Measurements from ENCODE around the gene TAS1R1. TPM values are rescaled to one million over a fixed set of nuclear protein-coding genes. Genes with fewer than 3 reads are reported as not detected.

Gene TAS1R1
- polyA plus RNA-seq, 2 of the 4 experiments (the other 2 are of a cell fraction) = not detected

DNA sequence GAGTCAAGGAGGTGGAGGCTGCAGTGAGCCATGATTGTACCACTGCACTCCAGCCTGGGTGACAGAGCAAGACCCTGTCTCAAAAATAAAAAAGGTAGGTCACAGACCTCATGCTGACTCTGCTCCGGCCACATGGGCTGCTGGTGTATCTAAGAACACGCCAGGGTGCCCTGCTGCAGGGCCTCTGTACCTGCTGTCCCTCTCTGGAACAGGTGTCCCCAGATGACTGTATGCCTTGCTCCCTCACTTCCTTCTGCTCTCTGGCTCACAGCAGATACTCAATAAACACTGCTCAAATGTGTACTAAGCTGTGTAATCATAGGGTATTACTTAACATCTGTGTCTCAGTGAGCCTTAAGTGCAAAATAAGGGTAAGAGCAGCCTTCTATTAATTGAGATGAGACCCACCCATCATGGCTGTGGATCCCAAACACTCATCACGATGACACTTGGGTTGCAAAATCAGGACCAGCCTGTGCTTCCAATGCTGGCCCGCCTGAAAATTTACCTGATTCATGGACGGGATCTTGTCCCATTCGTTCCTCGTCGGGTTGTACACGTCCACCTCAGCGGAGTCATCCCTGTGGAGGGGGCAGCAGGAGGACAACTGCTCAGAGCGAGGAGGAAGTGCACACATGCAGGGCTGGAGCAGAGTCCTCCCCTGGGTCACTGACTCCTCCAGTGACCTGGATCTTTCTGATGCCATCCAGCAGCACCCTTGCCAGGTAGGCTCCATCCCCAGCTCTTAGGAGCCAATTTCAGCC lies 40.1 kb downstream of the TAS1R1 start:
- TF ChIP-seq ZFP36 (IDR thresholded peaks at IDR 0.05; ENCODE audit: borderline replicate concordance, partially characterized antibody) (no peak), EHF (CRISPR knock-in tag; IDR thresholded peaks at IDR 0.05) (no peak), SREBF2 (IDR thresholded peaks at IDR 0.05) (no peak), CHD2 (IDR thresholded peaks at IDR 0.05; ENCODE audit: low read length, partially characterized antibody) (no peak), BHLHE40 (IDR thresholded peaks at IDR 0.05; ENCODE audit: low read depth, low read length) (no peak), SMC3 (IDR thresholded peaks at IDR 0.05) (no peak), ZSCAN20 (CRISPR knock-in tag; IDR thresholded peaks at IDR 0.05) (no peak), CBX8 (IDR thresholded peaks at IDR 0.05) (no peak), POLR2AphosphoS2 (conservative IDR thresholded peaks at IDR 0.05; ENCODE audit: low read length) (no peak), EHMT2 (IDR thresholded peaks at IDR 0.05; ENCODE audit: low read depth) (no peak), CHD4 (IDR thresholded peaks at IDR 0.05; ENCODE audit: borderline replicate concordance) (no peak), ZC3H11A (IDR thresholded peaks at IDR 0.05) (no peak), ZNF302 (CRISPR knock-in tag; IDR thresholded peaks at IDR 0.05) (no peak), FOSL2 (IDR thresholded peaks at IDR 0.05) (no peak), FOSL2 (CRISPR knock-in tag; IDR thresholded peaks at IDR 0.05) (no peak), HOXB13 (CRISPR knock-in tag; IDR thresholded peaks at IDR 0.05; ENCODE audit: low read depth) (no peak), HEYL (CRISPR knock-in tag; IDR thresholded peaks at IDR 0.05) (no peak)
- TF ChIP-seq, protein P1, sequence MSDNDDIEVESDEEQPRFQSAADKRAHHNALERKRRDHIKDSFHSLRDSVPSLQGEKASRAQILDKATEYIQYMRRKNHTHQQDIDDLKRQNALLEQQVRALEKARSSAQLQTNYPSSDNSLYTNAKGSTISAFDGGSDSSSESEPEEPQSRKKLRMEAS (IDR thresholded peaks at IDR 0.05) = no peak
- TF ChIP-seq, protein P2, sequence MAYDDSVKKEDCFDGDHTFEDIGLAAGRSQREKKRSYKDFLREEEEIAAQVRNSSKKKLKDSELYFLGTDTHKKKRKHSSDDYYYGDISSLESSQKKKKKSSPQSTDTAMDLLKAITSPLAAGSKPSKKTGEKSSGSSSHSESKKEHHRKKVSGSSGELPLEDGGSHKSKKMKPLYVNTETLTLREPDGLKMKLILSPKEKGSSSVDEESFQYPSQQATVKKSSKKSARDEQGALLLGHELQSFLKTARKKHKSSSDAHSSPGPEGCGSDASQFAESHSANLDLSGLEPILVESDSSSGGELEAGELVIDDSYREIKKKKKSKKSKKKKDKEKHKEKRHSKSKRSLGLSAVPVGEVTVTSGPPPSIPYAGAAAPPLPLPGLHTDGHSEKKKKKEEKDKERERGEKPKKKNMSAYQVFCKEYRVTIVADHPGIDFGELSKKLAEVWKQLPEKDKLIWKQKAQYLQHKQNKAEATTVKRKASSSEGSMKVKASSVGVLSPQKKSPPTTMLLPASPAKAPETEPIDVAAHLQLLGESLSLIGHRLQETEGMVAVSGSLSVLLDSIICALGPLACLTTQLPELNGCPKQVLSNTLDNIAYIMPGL (CRISPR knock-in tag; IDR thresholded peaks at IDR 0.05; ENCODE audit: borderline replicate concordance) = no peak
- TF ChIP-seq, protein P3, sequence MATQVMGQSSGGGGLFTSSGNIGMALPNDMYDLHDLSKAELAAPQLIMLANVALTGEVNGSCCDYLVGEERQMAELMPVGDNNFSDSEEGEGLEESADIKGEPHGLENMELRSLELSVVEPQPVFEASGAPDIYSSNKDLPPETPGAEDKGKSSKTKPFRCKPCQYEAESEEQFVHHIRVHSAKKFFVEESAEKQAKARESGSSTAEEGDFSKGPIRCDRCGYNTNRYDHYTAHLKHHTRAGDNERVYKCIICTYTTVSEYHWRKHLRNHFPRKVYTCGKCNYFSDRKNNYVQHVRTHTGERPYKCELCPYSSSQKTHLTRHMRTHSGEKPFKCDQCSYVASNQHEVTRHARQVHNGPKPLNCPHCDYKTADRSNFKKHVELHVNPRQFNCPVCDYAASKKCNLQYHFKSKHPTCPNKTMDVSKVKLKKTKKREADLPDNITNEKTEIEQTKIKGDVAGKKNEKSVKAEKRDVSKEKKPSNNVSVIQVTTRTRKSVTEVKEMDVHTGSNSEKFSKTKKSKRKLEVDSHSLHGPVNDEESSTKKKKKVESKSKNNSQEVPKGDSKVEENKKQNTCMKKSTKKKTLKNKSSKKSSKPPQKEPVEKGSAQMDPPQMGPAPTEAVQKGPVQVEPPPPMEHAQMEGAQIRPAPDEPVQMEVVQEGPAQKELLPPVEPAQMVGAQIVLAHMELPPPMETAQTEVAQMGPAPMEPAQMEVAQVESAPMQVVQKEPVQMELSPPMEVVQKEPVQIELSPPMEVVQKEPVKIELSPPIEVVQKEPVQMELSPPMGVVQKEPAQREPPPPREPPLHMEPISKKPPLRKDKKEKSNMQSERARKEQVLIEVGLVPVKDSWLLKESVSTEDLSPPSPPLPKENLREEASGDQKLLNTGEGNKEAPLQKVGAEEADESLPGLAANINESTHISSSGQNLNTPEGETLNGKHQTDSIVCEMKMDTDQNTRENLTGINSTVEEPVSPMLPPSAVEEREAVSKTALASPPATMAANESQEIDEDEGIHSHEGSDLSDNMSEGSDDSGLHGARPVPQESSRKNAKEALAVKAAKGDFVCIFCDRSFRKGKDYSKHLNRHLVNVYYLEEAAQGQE (IDR thresholded peaks at IDR 0.05) = no peak
- TF ChIP-seq, protein P4, sequence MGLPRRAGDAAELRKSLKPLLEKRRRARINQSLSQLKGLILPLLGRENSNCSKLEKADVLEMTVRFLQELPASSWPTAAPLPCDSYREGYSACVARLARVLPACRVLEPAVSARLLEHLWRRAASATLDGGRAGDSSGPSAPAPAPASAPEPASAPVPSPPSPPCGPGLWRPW (IDR thresholded peaks at IDR 0.05) = no peak
- DNase-seq (ENCODE audit: low read depth in 1 of 2, low spot score in 1 of 2) = no peak
- H3K9me3 ChIP-seq = no peaks in the 10 kb centered on the region
- H3K4me2 ChIP-seq = no peak overlapping the region
- POLR2A ChIA-PET = no interaction called here
- 94% methylated on average over 11 of the region's 11 CpGs for WGBS (ENCODE audit: missing lambda C conversion rate)
- ATAC-seq = no peak
- CTCF ChIA-PET = interaction anchor here (1.2 to 1.7 kb wide), 2 partner anchors 11 to 41 kb away, joined by 3 to 4 read pairs; partner anchors contain the start of gene NOL9
- no peak for FAIRE-seq
- H3K27ac ChIP-seq = no peak overlapping the region
- H3K4me1 ChIP-seq = peaks cover 8% of the 10 kb centered on the region; the same call in 2 of the 3 replicates
- no peak overlapping the region for H3K4me3 ChIP-seq

DNA sequence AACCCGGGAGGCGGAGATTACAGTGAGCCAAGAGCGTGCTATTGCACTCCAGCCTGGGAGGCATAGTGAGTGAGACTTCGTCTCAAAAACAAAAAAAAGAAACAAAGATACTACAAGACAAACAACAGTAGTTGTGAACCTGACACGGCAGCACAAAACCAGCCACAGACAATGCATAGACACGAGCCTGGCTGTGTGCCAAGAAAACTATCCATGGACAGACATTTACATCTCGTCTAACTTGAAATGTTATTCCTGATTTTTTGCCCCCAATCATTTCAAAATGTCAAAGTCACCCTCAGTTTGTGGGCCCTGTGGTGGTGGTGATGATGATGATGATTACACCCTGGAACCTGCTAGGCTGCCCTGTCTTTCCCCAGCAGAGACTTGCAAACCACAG lies 41.2 kb downstream of the TAS1R1 start:
- no peak overlapping the region for H3K27ac ChIP-seq
- no peak for FAIRE-seq
- CTCF ChIA-PET = interaction anchor here (1.7 kb wide), 2 partner anchors 12 to 42 kb away, joined by 4 read pairs; partner anchors contain the start of genes NOL9 and TAS1R1
- TF ChIP-seq MAFK (IDR thresholded peaks at IDR 0.05; ENCODE audit: partially characterized antibody) = no peak
- TF ChIP-seq RCOR1 (IDR thresholded peaks at IDR 0.05; ENCODE audit: low read depth, low read length) = no peak
- no peak for TF ChIP-seq ESRRA (IDR thresholded peaks at IDR 0.05; ENCODE audit: borderline replicate concordance, low read length)
- TF ChIP-seq POLR2A (IDR thresholded peaks at IDR 0.05; ENCODE audit: low read length) = no peak
- no peak for TF ChIP-seq GATA3 (IDR thresholded peaks at IDR 0.05; ENCODE audit: borderline replicate concordance)
- TF ChIP-seq ZNF302 (CRISPR knock-in tag; IDR thresholded peaks at IDR 0.05) = no peak
- TF ChIP-seq JUN (IDR thresholded peaks at IDR 0.05) = no peak
- TF ChIP-seq FOXS1 (CRISPR knock-in tag; IDR thresholded peaks at IDR 0.05) = no peak
- TF ChIP-seq, protein P5, sequence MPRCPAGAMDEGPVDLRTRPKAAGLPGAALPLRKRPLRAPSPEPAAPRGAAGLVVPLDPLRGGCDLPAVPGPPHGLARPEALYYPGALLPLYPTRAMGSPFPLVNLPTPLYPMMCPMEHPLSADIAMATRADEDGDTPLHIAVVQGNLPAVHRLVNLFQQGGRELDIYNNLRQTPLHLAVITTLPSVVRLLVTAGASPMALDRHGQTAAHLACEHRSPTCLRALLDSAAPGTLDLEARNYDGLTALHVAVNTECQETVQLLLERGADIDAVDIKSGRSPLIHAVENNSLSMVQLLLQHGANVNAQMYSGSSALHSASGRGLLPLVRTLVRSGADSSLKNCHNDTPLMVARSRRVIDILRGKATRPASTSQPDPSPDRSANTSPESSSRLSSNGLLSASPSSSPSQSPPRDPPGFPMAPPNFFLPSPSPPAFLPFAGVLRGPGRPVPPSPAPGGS (IDR thresholded peaks at IDR 0.05) = no peak
- TF ChIP-seq TP53 (CRISPR knock-in tag; IDR thresholded peaks at IDR 0.05) = no peak
- TF ChIP-seq KDM5A (IDR thresholded peaks at IDR 0.05) = no peak
- TF ChIP-seq ZFP36 (IDR thresholded peaks at IDR 0.05; ENCODE audit: borderline replicate concordance, partially characterized antibody) = no peak
- TF ChIP-seq, protein P6, sequence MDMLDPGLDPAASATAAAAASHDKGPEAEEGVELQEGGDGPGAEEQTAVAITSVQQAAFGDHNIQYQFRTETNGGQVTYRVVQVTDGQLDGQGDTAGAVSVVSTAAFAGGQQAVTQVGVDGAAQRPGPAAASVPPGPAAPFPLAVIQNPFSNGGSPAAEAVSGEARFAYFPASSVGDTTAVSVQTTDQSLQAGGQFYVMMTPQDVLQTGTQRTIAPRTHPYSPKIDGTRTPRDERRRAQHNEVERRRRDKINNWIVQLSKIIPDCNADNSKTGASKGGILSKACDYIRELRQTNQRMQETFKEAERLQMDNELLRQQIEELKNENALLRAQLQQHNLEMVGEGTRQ (IDR thresholded peaks at IDR 0.05) = no peak
- no peak for TF ChIP-seq HOXB5 (CRISPR knock-in tag; IDR thresholded peaks at IDR 0.05)

More for the DNA sequence above, 41.2 kb downstream of the TAS1R1 start:
- POLR2A ChIA-PET = no interaction called here
- ATAC-seq (no peak), DNase-seq (ENCODE audit: low read depth in 1 of 2, low spot score in 1 of 2) (no peak)
- no peak overlapping the region for H3K4me3 ChIP-seq
- H3K4me1 ChIP-seq = peaks cover 13% of the 10 kb centered on the region; the same call in 2 of the 3 replicates
- H3K4me2 ChIP-seq = no peak overlapping the region
- WGBS (ENCODE audit: missing lambda C conversion rate) = 77% methylated on average over 7 of the region's 7 CpGs
- no peaks in the 10 kb centered on the region for H3K9me3 ChIP-seq

Data from A549 (cell line).